ENCODE measurements around the gene TMEM255B. TPM values are rescaled to one million over a fixed set of nuclear protein-coding genes. Genes with fewer than 3 reads are reported as not detected.
A peak's percentile ranks its signal among the peaks of the same experiment; 100 is the strongest.

Gene TMEM255B
- total RNA-seq, 1 experiment from 2014 or later = 7.7 TPM

DNA sequence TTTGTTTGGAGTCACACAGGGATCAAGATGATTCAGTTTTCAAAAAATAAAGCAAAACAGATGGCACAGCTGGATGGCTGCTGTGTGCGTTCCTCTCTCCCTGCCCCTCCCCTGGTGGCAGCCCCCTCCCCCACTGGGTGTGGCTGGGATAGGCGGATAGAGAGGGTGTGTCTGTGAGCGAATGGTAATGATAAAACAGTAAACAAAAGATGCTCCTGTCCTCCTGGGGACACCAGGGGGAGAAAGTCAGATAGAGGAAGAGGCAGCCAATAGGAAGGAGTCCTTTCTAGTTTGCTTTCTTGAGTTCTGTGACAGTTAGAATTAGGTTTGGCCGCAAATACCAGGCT lies 6.5 kb downstream of the TMEM255B start:
- Histone ChIP-seq H3K79me2 (ENCODE audit: insufficient read depth, low read length) (no peaks in the 10 kb centered on the region), H4K20me1 (ENCODE audit: insufficient read depth) (no peaks in the 10 kb centered on the region), H3K27ac (ENCODE audit: low read depth, low read length) (no peak overlapping the region), H3K9ac (ENCODE audit: low read length) (no peak overlapping the region), H3K4me2 (ENCODE audit: low read length) (no peak overlapping the region), H3K9me2 (ENCODE audit: insufficient read depth) (no peaks in the 10 kb centered on the region), H3K27me3 (ENCODE audit: insufficient read depth, low read length) (no peaks in the 10 kb centered on the region), H3K9me3 (ENCODE audit: control insufficient read depth in 1 of 2, insufficient read depth in 1 of 2, low read depth in 1 of 2, low read length in 2 of 2) (no peaks in the 10 kb centered on the region), H2AFZ (ENCODE audit: low read depth, low read length, poor library complexity, severe bottlenecking) (no peak overlapping the region), H3K4me1 (ENCODE audit: control insufficient read depth in 1 of 2, insufficient read depth in 2 of 2, low read length in 2 of 2) (no peaks in the 10 kb centered on the region), H3K36me3 (ENCODE audit: control insufficient read depth in 1 of 2, insufficient read depth in 2 of 2, low read length in 2 of 2) (no peaks in the 10 kb centered on the region), H3K4me3 (replicated peaks in 1 of 2; ENCODE audit: low read depth in 1 of 2, low read length in 2 of 2) (no peak overlapping the region)
- TF ChIP-seq YY1 (IDR thresholded peaks at IDR 0.05; ENCODE audit: extremely low read depth, insufficient replicate concordance, low read depth, low read length) (no peak), CBX3 (IDR thresholded peaks at IDR 0.05; ENCODE audit: low read depth) (no peak)
- TF ChIP-seq, protein P1, sequence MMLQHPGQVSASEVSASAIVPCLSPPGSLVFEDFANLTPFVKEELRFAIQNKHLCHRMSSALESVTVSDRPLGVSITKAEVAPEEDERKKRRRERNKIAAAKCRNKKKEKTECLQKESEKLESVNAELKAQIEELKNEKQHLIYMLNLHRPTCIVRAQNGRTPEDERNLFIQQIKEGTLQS (IDR thresholded peaks at IDR 0.05) = no peak
- TF ChIP-seq, protein P2, sequence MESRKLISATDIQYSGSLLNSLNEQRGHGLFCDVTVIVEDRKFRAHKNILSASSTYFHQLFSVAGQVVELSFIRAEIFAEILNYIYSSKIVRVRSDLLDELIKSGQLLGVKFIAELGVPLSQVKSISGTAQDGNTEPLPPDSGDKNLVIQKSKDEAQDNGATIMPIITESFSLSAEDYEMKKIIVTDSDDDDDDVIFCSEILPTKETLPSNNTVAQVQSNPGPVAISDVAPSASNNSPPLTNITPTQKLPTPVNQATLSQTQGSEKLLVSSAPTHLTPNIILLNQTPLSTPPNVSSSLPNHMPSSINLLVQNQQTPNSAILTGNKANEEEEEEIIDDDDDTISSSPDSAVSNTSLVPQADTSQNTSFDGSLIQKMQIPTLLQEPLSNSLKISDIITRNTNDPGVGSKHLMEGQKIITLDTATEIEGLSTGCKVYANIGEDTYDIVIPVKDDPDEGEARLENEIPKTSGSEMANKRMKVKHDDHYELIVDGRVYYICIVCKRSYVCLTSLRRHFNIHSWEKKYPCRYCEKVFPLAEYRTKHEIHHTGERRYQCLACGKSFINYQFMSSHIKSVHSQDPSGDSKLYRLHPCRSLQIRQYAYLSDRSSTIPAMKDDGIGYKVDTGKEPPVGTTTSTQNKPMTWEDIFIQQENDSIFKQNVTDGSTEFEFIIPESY (IDR thresholded peaks at IDR 0.05; ENCODE audit: extremely low read depth, insufficient replicate concordance, low read length) = no peak
- ChIA-PET CTCF (no interaction called here), POLR2A (no interaction called here), RAD21 (ENCODE audit: low non-redundant PET in 1 of 2, low total read pairs in 2 of 2, uncharacterized antibody in 2 of 2, unreplicated experiment in 2 of 2) (no interaction called here)
- ATAC-seq (0 out of 2 replicates have a peak, but pooled peaks have one; percentile 17), DNase-seq (ENCODE audit: low read depth, low spot score) (no peak)
- intact Hi-C loops (cut with micrococcal nuclease) = no loop called here
- BruUV-seq (replicated peaks) = no TSS peak

DNA sequence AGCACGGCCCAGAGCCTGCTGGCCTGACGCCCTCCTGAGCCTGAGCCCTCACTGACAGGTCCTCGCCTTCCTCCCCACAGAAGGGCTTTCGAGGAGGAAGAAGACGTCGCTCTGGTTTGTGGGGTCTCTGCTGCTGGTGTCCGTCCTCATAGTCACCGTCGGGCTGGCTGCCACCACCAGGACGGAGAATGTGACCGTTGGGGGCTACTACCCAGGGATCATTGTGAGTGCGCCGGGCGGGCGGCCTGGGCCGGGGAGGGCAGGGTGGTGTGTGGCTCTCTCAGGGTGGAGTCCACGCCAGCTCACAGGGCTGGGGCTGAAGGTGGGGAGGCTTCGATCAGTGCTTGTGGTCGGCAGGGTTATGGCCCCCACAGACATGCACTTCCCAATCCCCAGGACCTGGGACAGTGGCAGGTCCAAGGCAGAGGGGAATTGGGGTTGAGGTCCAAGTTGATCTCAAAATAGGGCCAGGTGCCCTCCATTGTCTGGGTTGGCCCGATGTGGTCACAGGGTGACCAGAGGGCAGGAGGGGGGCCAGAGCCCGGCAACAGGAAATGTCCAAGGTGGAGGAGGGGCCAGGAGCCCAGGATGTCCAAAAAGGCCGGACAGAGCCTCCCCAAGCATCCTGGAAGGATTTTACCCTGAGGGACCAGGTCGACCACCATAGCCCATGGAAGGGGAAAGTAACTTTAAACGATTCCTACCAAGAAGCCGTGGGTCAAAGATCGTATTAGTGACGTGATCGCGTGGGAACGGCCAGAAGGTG lies 7.2 kb downstream of the TMEM255B start:
- ChIA-PET POLR2A (no interaction called here), CTCF (no interaction called here), RAD21 (ENCODE audit: low non-redundant PET in 1 of 2, low total read pairs in 2 of 2, uncharacterized antibody in 2 of 2, unreplicated experiment in 2 of 2) (no interaction called here)
- H3K9me2 ChIP-seq (ENCODE audit: insufficient read depth) = no peaks in the 10 kb centered on the region
- H2AFZ ChIP-seq (ENCODE audit: low read depth, low read length, poor library complexity, severe bottlenecking) = no peak overlapping the region
- no peak overlapping the region for H3K4me3 ChIP-seq (replicated peaks in 1 of 2; ENCODE audit: low read depth in 1 of 2, low read length in 2 of 2)
- DNase-seq (ENCODE audit: low read depth, low spot score) (no peak), ATAC-seq (no peak)
- no peaks in the 10 kb centered on the region for H3K9me3 ChIP-seq (ENCODE audit: control insufficient read depth in 1 of 2, insufficient read depth in 1 of 2, low read depth in 1 of 2, low read length in 2 of 2)
- no peak overlapping the region for H3K9ac ChIP-seq (ENCODE audit: low read length)
- no peaks in the 10 kb centered on the region for H3K27me3 ChIP-seq (ENCODE audit: insufficient read depth, low read length)
- no peak overlapping the region for H3K4me2 ChIP-seq (ENCODE audit: low read length)
- no peaks in the 10 kb centered on the region for H3K79me2 ChIP-seq (ENCODE audit: insufficient read depth, low read length)
- no peaks in the 10 kb centered on the region for H3K36me3 ChIP-seq (ENCODE audit: control insufficient read depth in 1 of 2, insufficient read depth in 2 of 2, low read length in 2 of 2)
- no peaks in the 10 kb centered on the region for H3K4me1 ChIP-seq (ENCODE audit: control insufficient read depth in 1 of 2, insufficient read depth in 2 of 2, low read length in 2 of 2)
- TF ChIP-seq EZH2 (IDR thresholded peaks at IDR 0.05) = no peak
- TF ChIP-seq TCF7L2 (IDR thresholded peaks at IDR 0.05; ENCODE audit: borderline replicate concordance, extremely low read depth, insufficient read depth, insufficient read length) = no peak
- TF ChIP-seq, protein P3, sequence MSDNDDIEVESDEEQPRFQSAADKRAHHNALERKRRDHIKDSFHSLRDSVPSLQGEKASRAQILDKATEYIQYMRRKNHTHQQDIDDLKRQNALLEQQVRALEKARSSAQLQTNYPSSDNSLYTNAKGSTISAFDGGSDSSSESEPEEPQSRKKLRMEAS (IDR thresholded peaks at IDR 0.05) = no peak
- TF ChIP-seq RAD21 (IDR thresholded peaks at IDR 0.05; ENCODE audit: low read depth) = no peak
- no peak for TF ChIP-seq FOSL1 (IDR thresholded peaks at IDR 0.05; ENCODE audit: low read depth)
- TF ChIP-seq, protein P4, sequence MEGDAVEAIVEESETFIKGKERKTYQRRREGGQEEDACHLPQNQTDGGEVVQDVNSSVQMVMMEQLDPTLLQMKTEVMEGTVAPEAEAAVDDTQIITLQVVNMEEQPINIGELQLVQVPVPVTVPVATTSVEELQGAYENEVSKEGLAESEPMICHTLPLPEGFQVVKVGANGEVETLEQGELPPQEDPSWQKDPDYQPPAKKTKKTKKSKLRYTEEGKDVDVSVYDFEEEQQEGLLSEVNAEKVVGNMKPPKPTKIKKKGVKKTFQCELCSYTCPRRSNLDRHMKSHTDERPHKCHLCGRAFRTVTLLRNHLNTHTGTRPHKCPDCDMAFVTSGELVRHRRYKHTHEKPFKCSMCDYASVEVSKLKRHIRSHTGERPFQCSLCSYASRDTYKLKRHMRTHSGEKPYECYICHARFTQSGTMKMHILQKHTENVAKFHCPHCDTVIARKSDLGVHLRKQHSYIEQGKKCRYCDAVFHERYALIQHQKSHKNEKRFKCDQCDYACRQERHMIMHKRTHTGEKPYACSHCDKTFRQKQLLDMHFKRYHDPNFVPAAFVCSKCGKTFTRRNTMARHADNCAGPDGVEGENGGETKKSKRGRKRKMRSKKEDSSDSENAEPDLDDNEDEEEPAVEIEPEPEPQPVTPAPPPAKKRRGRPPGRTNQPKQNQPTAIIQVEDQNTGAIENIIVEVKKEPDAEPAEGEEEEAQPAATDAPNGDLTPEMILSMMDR (IDR thresholded peaks at IDR 0.05 in 2 of 3, conservative IDR thresholded peaks at IDR 0.05 in 1 of 3; ENCODE audit: borderline replicate concordance in 1 of 3, insufficient read depth in 1 of 3, low read depth in 2 of 3, low read length in 2 of 3) = no peak
- TF ChIP-seq POLR2AphosphoS5 (IDR thresholded peaks at IDR 0.05; ENCODE audit: low read depth, low read length) = no peak
- H4K20me1 ChIP-seq (ENCODE audit: insufficient read depth) = no peaks in the 10 kb centered on the region
- H3K27ac ChIP-seq (ENCODE audit: low read depth, low read length) = no peak overlapping the region
- intact Hi-C loops (cut with micrococcal nuclease) = no loop called here
- BruUV-seq (replicated peaks) = no TSS peak
